OCI-M2 (cell line): ENCODE data around the gene COQ4.
"Not testable (repeated sequence)": the region's sequence is repeated elsewhere in the genome, so short reads cannot be mapped to it uniquely, and the experiment has no call there.

Experiments used
- DNase-seq: peaks from one replicate; lab custom pipeline; 2025; ENCODE audit not compliant: unreplicated experiment; lab: John Stamatoyannopoulos, UW

Gene COQ4

GRCh38 chr9:128322404-128323211 lies at the start of gene COQ4, which contains the start of gene TRUB2:
COQ4 (plus strand) TSS chr9:128322839; CDS start chr9:128322859, 20 bp downstream.
TRUB2 (minus strand) TSS chr9:128322447; CDS start chr9:128322408, 39 bp downstream.
- peak; percentile 84 for DNase-seq

- DNase-seq: no peak
These were observed 48.4 kb upstream of the COQ4 start for GRCh38 chr9:128274245-128274644.

- DNase-seq: no peak
These were observed 47.2 kb upstream of the COQ4 start, which contains the start of gene GOLGA2 for GRCh38 chr9:128275198-128276007. GOLGA2 (minus strand) TSS chr9:128276007; CDS start chr9:128275976, 31 bp downstream.

GRCh38 chr9:128276008-128276573 lies 46.5 kb upstream of the COQ4 start, which contains the start of gene SWI5:
SWI5 (plus strand) TSS chr9:128276276.
- peak; percentile 96 for DNase-seq

GRCh38 chr9:128276574-128277270 lies 45.9 kb upstream of the COQ4 start:
- DNase-seq: no peak

GRCh38 chr9:128279088-128280073 lies 43.3 kb upstream of the COQ4 start:
- DNase-seq: not testable (repeated sequence)

GRCh38 chr9:128280084-128280622 lies 42.5 kb upstream of the COQ4 start:
- DNase-seq: no peak

- no peak for DNase-seq
These were observed 40.1 kb upstream of the COQ4 start for GRCh38 chr9:128282500-128282899.

GRCh38 chr9:128285033-128285784 lies 37.4 kb upstream of the COQ4 start:
- DNase-seq: no peak

GRCh38 chr9:128286440-128286839 lies 36.2 kb upstream of the COQ4 start:
- DNase-seq: no peak

GRCh38 chr9:128288273-128289004 lies 34.2 kb upstream of the COQ4 start:
- no peak for DNase-seq

- DNase-seq: no peak
These were observed 30.6 kb upstream of the COQ4 start for GRCh38 chr9:128292009-128292408.

GRCh38 chr9:128293091-128293490 lies 29.5 kb upstream of the COQ4 start:
- DNase-seq: no peak

GRCh38 chr9:128294142-128294541 lies 28.5 kb upstream of the COQ4 start:
- no peak for DNase-seq

- peak; percentile 6 for DNase-seq
These were observed 26.1 kb upstream of the COQ4 start for GRCh38 chr9:128296340-128297220.

GRCh38 chr9:128297221-128297773 lies 25.3 kb upstream of the COQ4 start:
- no peak for DNase-seq
